ENCODE data around the gene MAU2.

GRCh38 chr19:19294914-19295313, 25.7 kb upstream of the MAU2 start:
- TF ChIP-seq POLR2A (IDR thresholded peaks at IDR 0.05) (no peak), CTCF (IDR thresholded peaks at IDR 0.05) (no peak)
